ENCODE results near the gene PPFIA2.

PPFIA2 gene

GRCh38 chr12:81412940-81413339, 346.2 kb downstream of the PPFIA2 start:
- DNase-seq (ENCODE audit: extremely low read depth, low read depth), result no peak
- no peak for TF ChIP-seq CTCF (IDR thresholded peaks at IDR 0.05; ENCODE audit: low read depth, low read length)

DNA sequence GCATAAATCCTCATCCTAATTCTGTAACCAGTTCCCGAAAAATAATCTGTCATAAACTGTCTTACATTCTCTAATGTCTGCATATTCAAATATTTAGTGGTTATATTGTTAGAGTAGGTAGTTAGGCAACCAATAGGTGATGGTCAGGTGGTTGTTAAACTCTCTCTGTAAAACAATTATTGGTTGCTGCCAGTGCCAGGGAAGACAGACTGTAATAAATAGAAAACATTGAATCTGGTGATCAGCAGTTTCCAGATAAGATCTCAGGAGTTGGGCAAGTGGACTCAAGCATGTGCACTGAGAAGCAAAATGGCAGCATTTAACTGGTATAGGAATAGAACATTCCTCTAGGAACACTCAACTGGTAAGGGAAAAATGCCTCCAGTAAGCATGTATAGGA, 355.8 kb downstream of the PPFIA2 start:
- DNase-seq (ENCODE audit: extremely low read depth, low read depth), result no peak
- no peak for TF ChIP-seq CTCF (IDR thresholded peaks at IDR 0.05; ENCODE audit: low read depth, low read length)

DNA sequence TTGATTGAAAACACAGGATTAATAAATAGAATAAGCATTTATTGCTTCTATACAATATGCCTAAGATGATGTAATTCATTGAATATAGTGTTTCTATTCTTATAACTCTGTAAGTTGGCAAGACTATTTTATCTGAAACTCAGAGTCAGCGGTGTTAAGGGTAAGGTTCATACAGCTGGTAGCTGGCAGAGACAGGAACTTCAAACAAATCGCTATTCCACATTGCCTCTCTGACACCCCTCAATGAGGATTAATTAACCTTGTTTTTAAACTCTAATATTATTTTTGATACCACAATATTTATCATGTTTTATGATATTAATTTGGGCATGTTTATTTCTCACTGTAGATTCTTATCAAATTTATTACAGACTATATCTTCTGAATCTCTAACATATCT, 357.9 kb downstream of the PPFIA2 start:
- TF ChIP-seq CTCF (IDR thresholded peaks at IDR 0.05; ENCODE audit: low read depth, low read length), result no peak

GRCh38 chr12:81400024-81400423, 359.1 kb downstream of the PPFIA2 start:
- DNase-seq (ENCODE audit: extremely low read depth, low read depth), result no peak
- TF ChIP-seq CTCF (IDR thresholded peaks at IDR 0.05; ENCODE audit: low read depth, low read length), result no peak

More for the DNA sequence above, 357.9 kb downstream of the PPFIA2 start:
- no peak for DNase-seq (ENCODE audit: extremely low read depth, low read depth)

- no peak for TF ChIP-seq CTCF (IDR thresholded peaks at IDR 0.05; ENCODE audit: low read depth, low read length)
- DNase-seq (ENCODE audit: extremely low read depth, low read depth), result no peak
These were observed 363.7 kb downstream of the PPFIA2 start for GRCh38 chr12:81395431-81395830.

DNA sequence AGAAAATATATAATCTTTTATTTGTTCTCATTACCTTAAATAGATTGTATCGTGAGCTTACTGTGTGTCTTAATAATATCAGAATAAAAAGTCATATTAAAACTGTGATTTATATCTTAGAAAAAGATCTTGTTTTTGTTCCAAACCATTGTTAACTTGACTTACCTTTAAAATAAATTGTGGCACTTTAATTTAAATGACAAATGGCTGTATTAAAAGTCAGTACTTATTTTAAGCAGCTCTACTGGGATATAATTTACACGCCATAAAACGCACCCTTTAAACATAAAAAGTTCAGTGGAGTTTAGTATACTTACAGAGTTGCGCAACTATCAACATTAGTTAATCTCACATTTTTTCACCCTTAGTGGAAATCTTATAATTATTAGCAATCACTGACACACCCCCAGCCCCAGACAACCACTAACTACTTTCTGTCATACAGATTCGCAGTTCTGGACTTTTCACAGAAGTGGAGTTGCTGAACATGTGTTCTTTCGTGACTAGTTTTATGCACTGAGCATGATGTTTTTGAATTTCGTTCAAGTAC, 369.5 kb downstream of the PPFIA2 start:
- no peak for TF ChIP-seq CTCF (IDR thresholded peaks at IDR 0.05; ENCODE audit: low read depth, low read length)
- DNase-seq (ENCODE audit: extremely low read depth, low read depth), result no peak

- no peak for TF ChIP-seq CTCF (IDR thresholded peaks at IDR 0.05; ENCODE audit: low read depth, low read length)
- no peak for DNase-seq (ENCODE audit: extremely low read depth, low read depth)
These were observed 373.0 kb downstream of the PPFIA2 start for GRCh38 chr12:81386101-81386500.

Measured in AG09319 (cell line).